ENCODE data around the gene IRF8. TPM values are rescaled to one million over a fixed set of nuclear protein-coding genes. Genes with fewer than 3 reads are reported as not detected.
A peak's percentile ranks its signal among the peaks of the same experiment; 100 is the strongest.
"Not testable (repeated sequence)": the region's sequence is repeated elsewhere in the genome, so short reads cannot be mapped to it uniquely, and the experiment has no call there.

Gene IRF8
- total RNA-seq, 2 experiments from 2014 or later = 323 to 328 TPM

DNA sequence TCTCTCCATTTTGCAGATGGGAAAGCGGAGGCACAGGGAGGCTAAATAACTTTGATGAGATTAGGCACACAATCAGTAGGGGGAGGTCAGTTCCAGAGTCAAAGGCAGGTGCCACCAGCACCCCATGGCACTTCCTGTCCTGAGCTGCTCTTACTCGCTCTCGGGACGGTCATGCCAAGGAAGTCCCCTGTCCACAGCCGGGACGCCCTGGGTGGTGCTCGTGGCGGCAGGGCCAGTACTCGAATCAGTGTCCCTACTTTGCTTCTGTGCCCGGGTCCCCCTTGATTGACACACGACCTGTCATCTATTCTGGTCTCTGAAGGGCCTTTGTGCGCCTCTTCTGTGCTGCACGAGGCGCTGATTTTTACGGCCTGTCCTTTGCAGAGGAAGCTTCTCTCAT, 31.3 kb downstream of the IRF8 start:
- intact Hi-C loops (cut with micrococcal nuclease) = no loop called here
- Mint-ChIP-seq H3K9me3 (peaks cover 2% of the 10 kb centered on the region), H3K4me1 (ENCODE audit: low read depth) (peaks cover 60% of the 10 kb centered on the region), H3K27ac (no peak overlapping the region), H3K36me3 (ENCODE audit: low read depth) (peaks cover under 1% of the 10 kb centered on the region), H3K4me3 (no peak overlapping the region), H3K27me3 (ENCODE audit: low read depth) (no peaks in the 10 kb centered on the region)
- CTCF ChIA-PET = interaction anchor here (0.6 to 4.2 kb wide), 3 partner anchors 25 to 60 kb away, joined by 3 to 20 read pairs (median 3); no protein-coding TSS in a partner anchor
- DNase-seq = no peak

DNA sequence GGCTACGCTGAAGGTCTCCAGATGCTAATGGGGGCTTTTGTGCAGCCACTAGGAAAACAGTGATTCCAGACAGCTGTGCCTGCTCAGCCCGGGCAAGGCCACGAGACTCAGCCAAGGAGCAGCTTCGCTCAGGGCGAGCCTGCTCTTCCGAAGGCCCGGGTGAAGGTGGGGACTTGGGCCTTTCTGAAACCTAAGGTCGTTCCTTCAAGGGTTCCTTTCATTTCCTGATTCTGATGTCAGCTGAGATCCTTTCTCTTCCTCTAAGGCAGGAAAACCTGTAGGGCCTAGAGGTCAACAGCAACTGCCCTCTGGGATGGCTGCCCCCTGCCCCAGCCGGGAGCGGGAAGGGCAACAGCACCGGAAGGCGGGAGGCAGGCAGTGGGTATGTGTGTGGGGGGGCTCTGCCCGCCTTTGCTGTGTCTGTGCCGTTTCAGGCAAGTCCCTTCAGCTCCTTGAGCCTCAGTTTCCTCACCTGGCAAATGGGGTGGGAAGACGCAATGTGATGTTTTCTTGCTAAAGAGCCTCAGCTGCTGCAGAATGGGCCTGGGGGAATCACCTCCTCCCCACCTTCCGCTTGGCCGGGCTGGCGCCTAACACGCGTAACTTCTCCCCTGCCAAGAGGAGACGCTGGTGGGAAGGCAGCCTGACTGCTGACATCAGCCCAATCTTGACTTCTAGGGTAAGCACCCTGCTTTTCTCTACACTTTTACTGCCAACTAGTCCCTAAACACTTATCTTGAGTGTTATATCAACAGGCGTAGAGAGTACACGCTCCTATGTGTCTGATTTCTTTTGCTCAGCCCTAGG, 32.8 kb downstream of the IRF8 start:
- intact Hi-C loops (cut with micrococcal nuclease) = no loop called here
- H3K27me3 Mint-ChIP-seq (ENCODE audit: low read depth) = no peaks in the 10 kb centered on the region
- H3K4me1 Mint-ChIP-seq (ENCODE audit: low read depth) = peaks cover 61% of the 10 kb centered on the region
- H3K4me3 Mint-ChIP-seq = no peak overlapping the region
- H3K36me3 Mint-ChIP-seq (ENCODE audit: low read depth) = no peaks in the 10 kb centered on the region
- no peak for DNase-seq
- H3K9me3 Mint-ChIP-seq = no peaks in the 10 kb centered on the region
- CTCF ChIA-PET = interaction anchor here (1.1 to 4.2 kb wide), 4 partner anchors 12 to 110 kb away, joined by 3 to 20 read pairs (median 3); no protein-coding TSS in a partner anchor
- H3K27ac Mint-ChIP-seq = no peak overlapping the region

DNA sequence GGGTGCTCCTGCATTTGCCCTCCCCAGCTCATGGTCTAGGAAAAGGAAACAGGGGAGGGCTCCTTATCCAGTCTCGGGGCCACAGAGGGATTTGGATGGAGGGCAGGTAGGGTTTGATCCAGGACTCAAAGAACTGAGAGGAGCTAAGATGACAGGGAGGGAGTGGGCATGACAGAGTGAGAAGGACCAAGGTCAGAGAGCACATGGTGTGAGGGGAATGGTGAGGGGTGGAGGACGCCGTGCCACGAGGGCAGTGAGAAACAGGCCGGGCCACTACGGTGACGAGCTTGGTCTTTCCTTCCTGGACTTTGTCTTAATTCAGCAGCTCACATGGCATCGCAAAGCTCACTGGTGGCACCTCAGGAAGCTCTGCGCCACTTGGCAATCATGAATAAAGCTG, 35.2 kb downstream of the IRF8 start:
- intact Hi-C loops (cut with micrococcal nuclease) = no loop called here
- H3K4me3 Mint-ChIP-seq = no peak overlapping the region

DNA sequence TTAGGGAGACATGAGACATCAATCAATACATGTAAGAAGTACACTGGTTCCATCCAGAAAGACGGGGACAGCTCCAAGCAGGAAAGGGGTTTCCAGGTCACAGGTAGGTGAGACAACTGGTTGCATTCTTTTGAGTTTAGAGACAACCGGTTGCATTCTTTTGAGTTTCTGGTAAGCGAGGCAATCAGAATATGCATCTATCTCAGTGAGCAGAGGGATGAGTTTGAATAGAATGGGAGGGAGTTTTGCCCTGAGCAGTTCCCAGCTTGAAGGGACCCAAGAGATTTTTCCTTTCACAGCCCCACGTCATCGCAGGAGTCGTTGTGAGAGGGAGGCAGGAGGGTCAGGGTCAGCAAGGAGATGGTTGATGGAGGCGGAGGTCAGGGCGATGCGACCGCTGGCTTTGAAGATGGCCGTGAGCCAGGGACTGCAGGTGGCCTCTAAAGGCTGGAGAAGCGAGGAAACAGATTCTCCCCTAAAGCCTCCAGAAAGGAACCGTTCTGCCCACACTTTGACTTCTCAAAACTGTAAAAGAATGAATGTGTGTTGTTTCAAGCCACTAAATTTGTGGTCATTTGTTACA, 36.5 kb downstream of the IRF8 start:
- peaks cover 5% of the 10 kb centered on the region for H3K36me3 Mint-ChIP-seq (ENCODE audit: low read depth)
- peak overlapping the region; percentile 55 for H3K4me3 Mint-ChIP-seq
- no peaks in the 10 kb centered on the region for H3K27me3 Mint-ChIP-seq (ENCODE audit: low read depth)
- CTCF ChIA-PET = interaction anchor here (0.7 to 4.1 kb wide), 9 partner anchors 9 to 116 kb away, joined by 3 to 24 read pairs (median 6); no protein-coding TSS in a partner anchor
- intact Hi-C loops (cut with micrococcal nuclease) = no loop called here
- DNase-seq = no peak
- H3K4me1 Mint-ChIP-seq (ENCODE audit: low read depth) = peaks cover 62% of the 10 kb centered on the region
- peaks cover 6% of the 10 kb centered on the region for H3K9me3 Mint-ChIP-seq
- peak overlapping the region; percentile 96 for H3K27ac Mint-ChIP-seq

More for the DNA sequence above, 35.2 kb downstream of the IRF8 start:
- Mint-ChIP-seq H3K4me1 (ENCODE audit: low read depth) (peaks cover 62% of the 10 kb centered on the region), H3K9me3 (peaks cover 6% of the 10 kb centered on the region), H3K27ac (peak overlapping the region; percentile 96), H3K36me3 (ENCODE audit: low read depth) (peaks cover 5% of the 10 kb centered on the region), H3K27me3 (ENCODE audit: low read depth) (no peaks in the 10 kb centered on the region)
- no peak for DNase-seq
- CTCF ChIA-PET = interaction anchor here (0.8 to 4.1 kb wide), 5 partner anchors 10 to 113 kb away, joined by 3 to 24 read pairs (median 5); no protein-coding TSS in a partner anchor

DNA sequence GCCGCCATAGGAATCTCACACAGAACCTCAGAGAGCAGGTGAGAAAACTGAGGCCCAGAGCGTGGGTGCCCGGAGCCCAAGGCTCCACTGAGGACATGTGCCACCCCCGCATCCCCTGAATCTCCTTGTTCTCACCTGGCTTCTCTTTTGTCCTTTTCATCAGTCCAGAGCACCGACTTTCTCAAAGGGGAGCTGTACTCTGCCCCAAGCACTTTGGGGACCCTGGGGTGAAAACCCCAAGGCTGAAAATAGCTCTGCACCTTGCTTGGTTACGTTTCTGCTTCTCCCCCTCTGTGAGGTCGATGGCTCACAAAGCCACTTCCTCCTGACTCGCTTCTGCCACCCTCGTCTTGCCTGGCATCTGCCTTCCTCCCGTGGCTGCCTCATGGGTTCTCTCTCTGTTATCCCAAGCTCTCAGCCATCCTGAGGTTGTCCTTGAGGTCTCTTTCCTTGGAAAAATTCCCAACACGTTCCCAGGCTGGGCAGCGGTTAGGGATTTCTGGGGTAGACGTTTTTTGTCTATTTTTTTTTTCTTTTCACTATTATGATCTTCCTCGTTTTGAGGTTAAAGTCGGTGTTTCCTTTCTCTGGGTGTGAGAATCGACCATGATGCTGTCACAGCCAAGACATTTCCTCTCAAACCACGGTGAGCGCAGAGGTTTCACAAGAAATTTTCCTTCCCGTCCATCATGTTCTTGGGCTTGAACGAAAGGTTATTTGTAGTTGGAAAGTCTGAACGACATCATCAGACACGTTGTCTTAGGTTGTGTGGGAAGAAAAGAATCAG, 37.2 kb downstream of the IRF8 start:
- peak; percentile 90 for DNase-seq
- peaks cover 62% of the 10 kb centered on the region for H3K4me1 Mint-ChIP-seq (ENCODE audit: low read depth)
- H3K9me3 Mint-ChIP-seq = peaks cover 6% of the 10 kb centered on the region
- H3K27me3 Mint-ChIP-seq (ENCODE audit: low read depth) = no peaks in the 10 kb centered on the region
- H3K27ac Mint-ChIP-seq = peak overlapping the region; percentile 96
- intact Hi-C loops (cut with micrococcal nuclease) = loop anchor here (1.0 to 2.0 kb wide), 5 partner anchors 11 to 55 kb away; no protein-coding TSS in a partner anchor
- H3K36me3 Mint-ChIP-seq (ENCODE audit: low read depth) = peaks cover 5% of the 10 kb centered on the region
- CTCF ChIA-PET = interaction anchor here (0.9 to 4.1 kb wide), 6 partner anchors 8 to 117 kb away, joined by 3 to 24 read pairs (median 7); no protein-coding TSS in a partner anchor
- H3K4me3 Mint-ChIP-seq = peak overlapping the region; percentile 55

DNA sequence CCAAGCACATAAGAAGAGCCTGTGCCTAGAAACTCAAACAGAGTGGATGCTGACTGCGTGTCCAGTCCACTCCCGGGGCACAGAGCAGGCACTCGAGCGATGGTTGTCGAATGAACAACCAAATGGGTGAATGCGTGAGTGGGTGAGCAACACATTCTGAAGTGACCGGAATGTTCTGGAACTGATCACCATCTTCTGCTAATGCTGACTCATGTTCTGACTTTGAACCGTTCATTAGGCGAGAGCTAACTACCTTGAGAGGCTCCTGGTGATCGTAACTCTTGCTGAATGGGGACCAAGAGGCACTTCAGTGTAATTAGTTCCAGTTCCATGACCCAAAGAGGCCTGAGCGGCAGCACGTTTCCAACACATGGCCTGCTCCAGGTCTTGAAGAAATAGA, 37.9 kb downstream of the IRF8 start:
- CTCF ChIA-PET = interaction anchor here (0.7 to 1.8 kb wide), 4 partner anchors 9 to 118 kb away, joined by 3 to 8 read pairs (median 4); no protein-coding TSS in a partner anchor
- DNase-seq = peak; percentile 60
- H3K27me3 Mint-ChIP-seq (ENCODE audit: low read depth) = no peaks in the 10 kb centered on the region
- intact Hi-C loops (cut with micrococcal nuclease) = loop anchor here (1.0 to 2.0 kb wide), 5 partner anchors 10 to 56 kb away; no protein-coding TSS in a partner anchor
- peak overlapping the region; percentile 55 for H3K4me3 Mint-ChIP-seq
- H3K27ac Mint-ChIP-seq = peak overlapping the region; percentile 96
- peaks cover 5% of the 10 kb centered on the region for H3K36me3 Mint-ChIP-seq (ENCODE audit: low read depth)
- peaks cover 62% of the 10 kb centered on the region for H3K4me1 Mint-ChIP-seq (ENCODE audit: low read depth)
- H3K9me3 Mint-ChIP-seq = peaks cover 6% of the 10 kb centered on the region

DNA sequence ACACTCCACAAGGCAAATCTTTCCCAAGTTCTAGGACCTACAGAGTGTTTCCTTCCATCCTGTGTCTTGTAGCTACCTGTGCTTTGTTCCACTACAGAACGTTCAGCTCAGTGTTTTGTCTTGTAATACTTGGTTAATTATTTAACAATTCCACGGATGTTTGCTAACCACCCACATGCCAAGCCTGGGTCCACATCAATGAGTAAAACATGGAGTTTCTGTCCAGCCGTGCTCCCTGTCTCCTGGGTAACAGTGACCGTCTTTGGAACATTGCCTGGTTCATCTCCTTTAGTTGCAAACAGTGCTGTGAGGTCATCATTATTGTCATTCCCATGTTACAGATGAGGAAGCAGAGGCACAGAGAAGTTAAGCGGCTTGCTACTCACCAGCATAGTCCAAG, 41.3 kb downstream of the IRF8 start:
- CTCF ChIA-PET = no interaction called here
- no peak overlapping the region for H3K27ac Mint-ChIP-seq
- H3K36me3 Mint-ChIP-seq (ENCODE audit: low read depth) = peaks cover 5% of the 10 kb centered on the region
- H3K27me3 Mint-ChIP-seq (ENCODE audit: low read depth) = no peaks in the 10 kb centered on the region
- intact Hi-C loops (cut with micrococcal nuclease) = no loop called here
- no peak for DNase-seq
- H3K4me1 Mint-ChIP-seq (ENCODE audit: low read depth) = peaks cover 52% of the 10 kb centered on the region
- no peak overlapping the region for H3K4me3 Mint-ChIP-seq
- peaks cover 6% of the 10 kb centered on the region for H3K9me3 Mint-ChIP-seq

DNA sequence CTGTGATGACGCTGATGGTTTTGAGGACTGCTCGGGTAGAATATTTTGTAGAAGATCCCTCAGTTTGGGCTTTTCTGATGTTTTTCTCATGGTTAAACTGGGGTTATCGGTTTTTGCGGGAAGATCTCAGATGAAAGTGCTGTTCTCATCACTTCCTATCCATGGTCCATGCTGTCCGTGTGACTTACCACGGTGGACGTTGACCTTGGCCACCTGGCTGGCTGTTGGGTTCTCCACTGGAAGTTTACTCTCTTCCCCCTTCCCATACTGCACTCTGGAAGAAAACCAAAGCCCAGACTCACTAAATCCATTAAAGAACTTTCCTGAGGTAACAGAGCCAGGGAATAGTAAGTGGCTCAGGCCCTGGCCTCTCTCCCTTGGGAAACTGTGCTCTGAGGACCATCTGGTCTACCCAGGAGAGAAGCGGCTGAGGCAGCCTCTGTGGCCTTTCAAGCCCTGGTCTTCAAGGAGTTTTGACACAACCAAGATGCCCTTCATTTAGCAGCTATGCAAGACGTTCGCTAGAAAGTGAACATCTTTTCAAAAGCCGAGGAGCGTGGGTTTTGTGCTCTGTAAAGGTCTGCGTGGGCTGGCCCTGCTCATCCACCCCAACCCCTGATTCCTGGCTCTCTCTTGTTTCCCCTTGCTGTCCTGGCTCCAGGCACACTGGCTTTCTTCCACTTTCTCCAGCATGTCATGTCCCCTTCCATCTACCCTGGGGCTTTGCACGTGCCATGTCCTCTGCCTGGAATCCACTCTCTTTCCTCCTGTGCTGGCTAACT, 43.1 kb downstream of the IRF8 start:
- peaks cover 52% of the 10 kb centered on the region for H3K4me1 Mint-ChIP-seq (ENCODE audit: low read depth)

DNA sequence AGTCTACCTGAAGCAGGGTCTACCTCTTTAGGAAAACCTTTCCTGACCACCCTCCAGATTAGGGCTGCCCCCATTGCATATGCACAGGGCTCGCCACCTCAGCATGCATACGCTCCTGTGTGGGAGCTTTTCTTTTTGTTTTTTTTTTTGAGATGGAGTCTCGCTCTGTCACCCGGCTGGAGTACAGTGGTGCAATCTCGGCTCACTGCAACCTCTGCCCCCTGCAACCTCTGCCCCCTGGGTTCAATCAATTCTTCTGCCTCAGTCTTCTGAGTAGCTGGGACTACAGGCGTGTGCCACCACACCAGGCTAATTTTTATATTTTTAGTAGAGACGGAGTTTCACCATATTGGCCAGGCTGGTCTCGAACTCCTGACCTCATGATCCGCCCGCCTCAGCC, 43.7 kb downstream of the IRF8 start:
- H3K9me3 Mint-ChIP-seq; H3K4me3 Mint-ChIP-seq; H3K27ac Mint-ChIP-seq; H3K27me3 Mint-ChIP-seq (ENCODE audit: low read depth); DNase-seq; intact Hi-C loops (cut with micrococcal nuclease); CTCF ChIA-PET; H3K36me3 Mint-ChIP-seq (ENCODE audit: low read depth): not testable (repeated sequence)
- H3K4me1 Mint-ChIP-seq (ENCODE audit: low read depth) = peaks cover 54% of the 10 kb centered on the region

More for the DNA sequence above, 43.1 kb downstream of the IRF8 start:
- Mint-ChIP-seq H3K9me3 (peaks cover 4% of the 10 kb centered on the region), H3K27ac (no peak overlapping the region), H3K27me3 (ENCODE audit: low read depth) (no peaks in the 10 kb centered on the region), H3K4me3 (no peak overlapping the region), H3K36me3 (ENCODE audit: low read depth) (peaks cover 4% of the 10 kb centered on the region)
- CTCF ChIA-PET = no interaction called here
- DNase-seq = no peak
- intact Hi-C loops (cut with micrococcal nuclease) = no loop called here

DNA sequence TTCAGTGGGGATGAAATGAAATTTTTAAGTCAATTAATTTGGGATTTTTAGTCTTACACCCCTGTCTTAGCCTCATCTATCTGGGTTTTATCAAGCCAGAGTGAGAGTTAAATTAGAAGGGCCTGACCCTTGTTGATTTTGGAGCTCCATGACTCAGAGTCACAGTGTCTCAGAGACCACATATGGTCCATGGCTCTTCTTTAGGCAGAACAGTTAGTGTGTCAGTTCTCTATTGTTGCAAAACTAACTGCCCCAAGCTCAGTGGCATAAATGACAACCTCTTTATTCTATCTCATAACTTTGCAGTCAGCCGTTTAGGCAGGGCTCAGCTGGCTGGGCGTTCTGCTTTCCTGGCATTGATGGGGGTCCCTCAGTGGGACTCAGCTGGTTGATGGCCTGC, 44.7 kb downstream of the IRF8 start:
- CTCF ChIA-PET = interaction anchor here (0.6 to 1.9 kb wide), 7 partner anchors 8 to 124 kb away, joined by 3 to 8 read pairs (median 4); no protein-coding TSS in a partner anchor
- peak overlapping the region; percentile 87 for H3K27ac Mint-ChIP-seq
- no peaks in the 10 kb centered on the region for H3K27me3 Mint-ChIP-seq (ENCODE audit: low read depth)
- no peaks in the 10 kb centered on the region for H3K9me3 Mint-ChIP-seq
- intact Hi-C loops (cut with micrococcal nuclease) = no loop called here
- H3K36me3 Mint-ChIP-seq (ENCODE audit: low read depth) = no peaks in the 10 kb centered on the region
- H3K4me1 Mint-ChIP-seq (ENCODE audit: low read depth) = peaks cover 55% of the 10 kb centered on the region
- H3K4me3 Mint-ChIP-seq = no peak overlapping the region
- no peak for DNase-seq

Measured in activated naive CD4-positive, alpha-beta T cell treated with anti-CD3 and anti-CD28 coated beads for 36 hours (primary cell).